Measurements from ENCODE around the gene PDE7B.

The PDE7B gene

DNA sequence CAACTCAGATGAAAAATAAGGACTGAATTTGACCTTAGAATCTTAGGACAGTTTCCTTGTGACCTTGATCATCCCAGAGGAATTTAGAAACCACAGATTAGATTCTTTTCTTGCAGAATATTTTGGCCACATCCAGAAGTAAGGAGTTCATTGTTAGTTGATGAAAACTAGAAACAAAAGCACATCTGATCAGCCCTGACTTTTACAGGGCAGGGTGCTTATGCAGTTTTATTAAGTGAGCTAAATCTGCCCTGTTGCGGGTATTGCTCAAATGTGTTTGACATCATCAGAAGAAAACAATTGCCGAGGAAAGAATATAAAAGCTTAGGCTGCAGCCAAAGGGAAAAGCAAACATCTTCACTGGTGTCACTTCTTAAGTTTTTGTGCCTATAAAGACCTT is 297.8 kb downstream of the PDE7B start:
- no peak for DNase-seq (ENCODE audit: low spot score)

DNA sequence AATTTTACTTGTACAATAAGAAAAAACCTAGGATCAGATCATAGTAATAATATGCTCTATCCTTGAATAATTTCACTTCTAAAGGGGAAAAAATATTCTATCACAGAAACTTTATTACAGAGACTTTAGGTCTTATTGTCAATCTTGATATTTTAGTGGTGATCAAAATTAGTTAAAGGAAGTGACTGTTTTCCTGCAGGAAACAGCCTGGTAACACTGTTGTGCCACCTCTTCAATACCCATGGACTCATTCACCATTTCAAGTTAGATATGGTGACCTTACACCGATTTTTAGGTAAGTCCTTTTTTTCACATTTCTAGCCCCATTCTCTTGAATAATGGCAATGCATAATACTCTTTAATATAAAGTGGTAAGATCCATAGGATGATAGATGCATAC is 299.5 kb downstream of the PDE7B start:
- DNase-seq (ENCODE audit: low spot score), result no peak

DNA sequence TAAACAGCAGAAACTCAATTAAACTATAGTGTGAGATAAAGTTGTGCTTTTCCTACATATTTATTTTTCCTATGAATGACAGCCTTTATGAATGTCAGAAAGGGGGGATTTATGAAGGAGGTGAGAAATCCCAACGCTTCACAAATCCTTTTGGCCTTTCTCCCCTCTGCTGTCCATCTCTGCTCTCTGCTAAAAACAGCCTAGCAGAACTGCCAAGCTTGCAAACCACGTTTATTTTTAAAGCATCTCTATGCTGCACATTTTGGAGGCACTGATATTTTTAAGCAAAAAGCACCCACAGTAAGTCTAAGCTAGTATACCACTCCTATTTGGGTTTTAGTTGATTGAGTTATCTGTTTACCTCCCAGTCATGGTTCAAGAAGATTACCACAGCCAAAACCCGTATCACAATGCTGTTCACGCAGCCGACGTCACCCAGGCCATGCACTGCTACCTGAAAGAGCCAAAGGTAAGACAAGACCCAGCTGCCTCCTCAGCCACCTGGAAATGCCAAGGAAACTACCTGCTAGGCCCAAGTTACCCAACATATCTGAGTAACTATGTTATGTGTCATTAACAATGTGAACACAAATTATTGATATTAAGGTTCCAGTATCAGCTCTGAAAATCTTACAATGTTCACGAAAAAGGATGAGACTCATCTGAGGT is 302.3 kb downstream of the PDE7B start:
- no peak for DNase-seq (ENCODE audit: low spot score)

DNA sequence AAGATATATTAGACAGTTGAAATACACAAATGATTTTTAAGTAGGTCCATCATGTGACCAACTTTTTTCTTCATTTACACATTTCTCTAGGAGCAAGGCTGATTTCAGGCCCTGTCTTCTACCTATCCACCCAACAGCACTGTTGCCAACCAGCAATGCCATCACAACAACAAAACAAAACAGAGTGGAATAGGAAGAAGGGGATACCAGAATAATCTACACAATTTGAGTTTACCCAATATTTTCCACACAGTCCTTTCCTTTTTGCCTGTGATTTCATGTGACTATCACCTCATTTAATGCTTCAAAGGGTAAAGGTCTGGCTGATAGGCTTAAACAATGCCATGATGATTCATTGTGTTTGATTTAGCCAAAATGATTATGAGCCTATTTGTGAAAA is 303.7 kb downstream of the PDE7B start:
- no peak for DNase-seq (ENCODE audit: low spot score)

DNA sequence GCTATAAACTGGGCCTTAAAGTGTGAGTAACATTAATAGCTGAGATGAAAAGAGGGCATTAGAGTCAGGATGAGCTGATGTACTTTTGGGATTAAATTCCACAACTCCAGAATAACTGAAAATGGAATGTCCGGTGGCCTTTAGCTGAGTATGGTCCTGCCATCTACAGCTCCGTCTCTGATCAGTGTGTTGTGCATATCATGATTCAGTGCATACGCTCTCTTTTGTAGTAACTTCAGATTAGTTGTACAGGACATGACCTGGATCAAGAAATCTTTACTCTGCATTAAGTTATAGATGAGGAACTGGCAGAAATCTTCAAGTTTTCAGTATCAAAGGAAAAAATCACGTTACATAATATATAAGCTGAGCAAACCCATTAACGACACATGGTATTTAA is 306.2 kb downstream of the PDE7B start:
- no peak for DNase-seq (ENCODE audit: low spot score)

DNA sequence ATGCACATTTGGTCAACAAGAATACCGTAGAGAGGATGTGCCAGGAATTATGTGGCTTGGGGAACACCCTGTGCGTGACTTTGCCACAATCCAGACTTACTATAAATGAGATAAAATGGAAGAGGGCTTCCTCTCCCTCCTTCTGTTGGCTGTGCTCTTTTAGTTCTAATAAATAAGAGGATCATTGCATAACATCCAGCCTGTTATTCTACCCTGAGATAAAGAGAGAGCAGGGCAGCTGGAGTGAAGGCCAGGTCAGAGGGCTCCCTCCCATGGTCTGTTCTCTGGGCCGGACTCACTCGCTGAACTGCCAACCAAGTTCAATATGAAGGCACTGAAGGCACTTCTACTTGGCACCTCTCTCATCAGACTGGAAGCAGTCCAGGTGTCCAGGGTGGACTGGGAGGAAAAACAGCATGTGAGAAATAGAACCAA is 306.9 kb downstream of the PDE7B start:
- DNase-seq (ENCODE audit: low spot score), result no peak

DNA sequence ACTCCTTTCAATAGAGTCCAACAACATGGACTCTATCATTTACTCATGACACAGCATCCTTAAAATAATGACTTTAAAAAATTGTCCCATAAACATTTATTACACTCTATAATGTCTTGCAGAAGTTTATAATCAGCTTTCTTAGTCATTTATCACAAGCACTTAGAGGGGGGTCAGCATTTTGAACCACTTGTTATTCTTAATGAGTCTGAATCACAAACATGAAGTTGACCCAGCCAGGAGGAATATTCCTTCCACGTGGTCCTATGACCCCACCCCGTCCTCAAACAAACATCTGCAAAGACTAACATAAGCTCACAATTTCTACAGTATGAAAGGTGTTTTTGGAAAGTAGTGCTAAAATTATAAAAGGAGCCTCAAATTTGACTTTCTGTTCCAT is 307.5 kb downstream of the PDE7B start:
- DNase-seq (ENCODE audit: low spot score), result no peak

DNA sequence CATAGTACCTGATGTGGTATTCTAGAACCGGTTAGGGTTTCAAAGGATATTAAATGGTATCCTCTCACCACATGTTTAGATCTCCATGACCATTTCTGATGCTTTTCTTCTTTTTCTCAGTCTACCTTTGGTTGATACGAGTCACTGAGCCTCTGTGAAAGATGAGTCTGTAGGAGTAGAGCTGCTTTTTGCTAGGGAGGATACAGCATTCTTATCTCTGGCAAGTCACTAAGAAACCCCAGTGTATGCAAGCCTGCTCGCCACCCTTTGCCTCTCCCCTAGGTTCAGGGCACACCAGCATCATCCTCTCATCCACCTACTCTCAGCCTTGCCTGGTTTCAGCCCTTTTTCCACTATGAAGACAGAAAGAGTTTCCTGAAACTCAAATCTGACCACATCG is 308.7 kb downstream of the PDE7B start:
- no peak for DNase-seq (ENCODE audit: low spot score)

DNA sequence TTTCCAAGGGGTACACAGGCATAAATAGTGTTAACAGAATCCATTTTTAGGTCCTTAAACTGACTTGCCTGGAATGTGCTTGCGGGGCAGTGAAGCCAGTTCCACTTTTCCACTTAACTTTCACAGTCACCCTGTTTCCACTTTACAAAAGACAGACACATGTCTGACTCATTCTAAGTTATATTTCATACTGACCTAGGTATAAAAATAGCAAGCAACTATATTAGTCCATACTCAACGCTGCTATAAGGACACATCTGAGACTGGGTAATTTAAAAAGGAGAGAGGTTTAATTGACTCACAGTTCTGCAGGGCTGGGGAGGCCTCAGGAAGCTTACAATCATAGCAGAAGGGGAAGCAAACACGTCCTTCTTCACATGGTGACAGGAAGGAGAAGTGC is 310.4 kb downstream of the PDE7B start:
- DNase-seq (ENCODE audit: low spot score), result no peak

DNA sequence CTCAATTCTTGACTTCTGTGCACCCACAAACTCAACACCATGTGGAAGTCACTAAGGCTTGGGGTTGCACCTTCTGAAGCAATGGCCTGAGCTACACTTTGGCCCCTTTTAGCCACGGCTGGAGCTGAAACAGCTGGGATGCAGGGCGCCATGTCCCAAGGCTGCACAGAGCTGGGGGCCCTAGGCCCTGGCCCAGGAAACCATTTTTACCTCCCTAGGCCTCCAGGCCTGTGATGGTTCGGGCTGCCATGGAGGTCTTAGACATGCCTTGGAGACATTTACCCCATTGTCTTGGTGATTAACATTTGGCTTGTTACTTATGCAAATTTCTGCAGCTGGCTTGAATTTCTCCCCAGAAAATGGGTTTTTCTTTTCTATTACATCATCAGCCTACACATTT is 311.8 kb downstream of the PDE7B start:
- no peak for DNase-seq (ENCODE audit: low spot score)

DNA sequence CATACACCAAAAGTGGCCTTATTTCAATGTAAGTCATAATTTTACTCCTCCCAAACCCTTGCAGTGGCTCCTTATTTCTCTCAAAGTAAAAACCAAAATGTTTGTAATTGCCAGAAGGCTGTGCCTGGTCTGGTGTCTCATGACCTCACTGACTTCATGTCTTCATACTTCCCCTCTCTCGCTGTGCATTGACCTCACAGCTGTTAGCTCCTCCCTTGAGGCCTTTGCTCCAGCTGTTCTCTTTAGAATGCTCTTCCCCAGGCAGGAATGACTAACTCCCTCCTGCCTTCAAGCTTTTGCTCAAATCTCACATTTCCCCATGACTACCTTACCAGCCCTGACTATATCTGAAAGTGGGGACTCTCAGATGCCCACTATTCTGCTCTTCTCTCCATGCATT is 315.3 kb downstream of the PDE7B start:
- no peak for DNase-seq (ENCODE audit: low spot score)

DNA sequence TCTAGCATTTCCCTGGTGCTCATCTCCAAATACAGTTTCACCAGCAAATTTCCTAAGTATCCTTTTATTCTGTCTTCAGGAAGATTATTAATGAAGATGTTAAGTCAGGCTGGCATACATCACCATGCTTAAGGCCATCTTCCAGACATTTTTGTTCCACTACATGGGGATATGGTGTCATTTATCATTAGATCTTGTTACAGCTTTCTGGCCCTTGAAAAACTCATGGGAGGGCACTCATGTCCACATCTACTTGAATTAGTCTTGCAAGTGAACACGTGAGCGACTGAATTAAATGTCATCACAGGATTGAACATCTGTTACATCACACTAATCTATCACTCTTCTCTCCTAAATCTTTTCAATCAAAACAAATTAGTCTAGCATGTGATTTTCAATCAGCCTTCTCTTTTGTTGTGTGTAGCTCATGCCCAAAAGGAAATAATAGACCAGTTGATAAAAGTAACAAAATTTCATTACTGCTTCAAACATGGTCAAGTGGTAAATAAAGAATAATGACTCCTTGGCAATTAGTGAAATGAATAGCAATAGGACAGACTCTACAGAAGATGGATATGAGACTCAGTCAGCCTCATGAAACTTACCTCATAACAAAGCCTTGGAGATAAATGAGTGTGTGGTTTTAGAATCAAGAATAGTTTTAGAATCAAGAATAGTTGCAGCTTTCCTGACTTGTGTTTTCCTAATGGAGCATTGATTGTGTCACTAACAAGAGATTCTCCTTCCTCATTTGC is 318.1 kb downstream of the PDE7B start:
- no peak for DNase-seq (ENCODE audit: low spot score)

DNA sequence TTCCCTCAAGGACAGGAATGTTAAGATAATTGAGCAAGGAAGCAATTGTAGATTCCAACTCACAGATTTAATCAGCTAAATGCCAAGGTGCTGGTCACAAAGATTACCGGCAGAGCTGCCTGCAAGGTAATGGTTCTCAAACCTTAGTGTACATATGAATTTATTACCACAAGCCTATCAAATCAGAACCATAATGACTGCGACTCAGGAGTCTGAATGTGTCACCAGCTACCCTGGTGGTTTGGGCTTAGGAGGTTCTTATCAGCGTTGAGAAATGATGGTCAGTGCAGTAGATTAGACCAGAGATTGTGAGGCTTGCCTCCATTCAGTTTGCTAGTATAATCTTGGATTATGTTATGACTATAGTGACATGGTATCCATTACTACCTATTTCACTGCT is 319.7 kb downstream of the PDE7B start:
- no peak for DNase-seq (ENCODE audit: low spot score)

DNA sequence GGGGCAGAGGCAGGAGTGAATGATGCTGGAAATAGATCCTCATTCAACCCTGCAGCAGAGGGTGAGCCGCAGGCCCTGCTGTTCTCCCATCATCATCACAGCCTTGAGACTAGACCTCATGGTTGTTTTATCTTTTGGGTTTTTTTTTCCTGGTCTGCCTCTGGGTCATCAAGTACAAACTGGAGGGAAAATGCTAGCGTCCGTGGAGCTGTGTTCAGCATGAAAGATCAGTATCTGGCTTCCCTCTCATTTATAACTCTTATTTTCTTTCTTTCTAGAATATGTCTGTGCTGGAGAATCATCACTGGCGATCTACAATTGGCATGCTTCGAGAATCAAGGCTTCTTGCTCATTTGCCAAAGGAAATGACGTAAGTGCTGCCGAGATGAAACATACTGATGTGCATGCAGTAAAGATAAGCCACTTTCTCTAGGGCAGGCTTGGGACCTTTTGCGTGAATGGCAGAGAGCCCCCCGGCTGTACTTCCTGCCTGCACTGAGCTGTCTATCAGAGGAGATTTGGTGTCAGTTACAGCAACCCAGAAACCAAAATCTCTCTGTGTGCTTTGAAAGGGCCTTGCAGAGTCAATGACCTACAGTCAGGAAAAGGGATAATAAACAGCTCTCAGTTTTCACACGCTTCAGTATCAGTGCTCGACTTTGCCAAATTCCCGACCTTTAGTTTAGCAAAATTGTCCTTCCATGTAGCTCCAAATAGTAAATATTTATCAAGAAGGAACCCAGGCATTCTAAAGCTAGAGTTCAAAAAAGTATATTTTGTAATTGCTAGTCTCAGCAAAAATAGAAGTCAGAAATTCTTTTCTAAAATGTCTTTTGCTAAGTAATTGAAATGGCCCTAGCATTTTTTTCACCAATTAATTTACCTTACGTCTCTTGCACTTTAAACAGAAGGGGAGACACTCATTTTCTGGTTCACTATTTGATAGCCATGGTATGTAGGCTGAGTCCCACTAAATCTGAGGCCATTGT is 322.3 kb downstream of the PDE7B start:
- no peak for DNase-seq (ENCODE audit: low spot score)

DNA sequence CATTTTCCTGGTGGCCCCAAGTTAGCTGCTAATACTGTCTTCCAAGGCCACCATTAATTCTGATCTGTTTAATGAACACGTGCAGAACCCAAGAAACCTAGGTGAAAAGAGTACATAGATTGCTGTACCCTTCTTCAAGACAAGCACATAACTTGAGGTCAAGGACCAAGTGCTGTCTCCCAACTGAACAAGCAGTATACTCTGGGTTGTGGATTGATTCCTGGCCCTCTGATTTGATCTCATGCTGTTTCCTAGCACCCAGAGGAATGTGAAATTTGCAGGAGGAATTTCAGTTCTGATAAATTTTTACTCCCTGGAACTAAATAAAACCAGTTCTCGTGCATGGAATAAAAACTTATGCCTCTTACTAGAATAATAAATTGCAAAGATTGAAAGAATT is 323.0 kb downstream of the PDE7B start:
- no peak for DNase-seq (ENCODE audit: low spot score)

DNA sequence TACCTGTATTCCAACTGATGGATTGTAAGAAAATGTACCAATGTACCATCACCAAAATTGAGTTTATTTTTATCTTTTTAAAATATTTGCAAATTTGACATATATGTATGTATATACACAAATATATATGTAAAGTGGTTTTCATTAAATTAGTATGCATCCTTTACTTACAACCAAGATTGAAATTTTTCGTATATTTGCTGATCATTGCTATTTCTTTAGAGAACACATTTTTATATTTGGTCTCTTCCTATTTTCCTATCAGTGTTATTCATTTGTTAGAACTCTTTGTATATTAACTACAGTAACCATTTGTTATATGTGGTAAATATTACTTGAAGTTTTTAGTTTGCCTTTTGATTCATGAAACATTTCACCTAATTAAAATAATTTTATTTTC is 324.4 kb downstream of the PDE7B start:
- DNase-seq (ENCODE audit: low spot score), result no peak

DNA sequence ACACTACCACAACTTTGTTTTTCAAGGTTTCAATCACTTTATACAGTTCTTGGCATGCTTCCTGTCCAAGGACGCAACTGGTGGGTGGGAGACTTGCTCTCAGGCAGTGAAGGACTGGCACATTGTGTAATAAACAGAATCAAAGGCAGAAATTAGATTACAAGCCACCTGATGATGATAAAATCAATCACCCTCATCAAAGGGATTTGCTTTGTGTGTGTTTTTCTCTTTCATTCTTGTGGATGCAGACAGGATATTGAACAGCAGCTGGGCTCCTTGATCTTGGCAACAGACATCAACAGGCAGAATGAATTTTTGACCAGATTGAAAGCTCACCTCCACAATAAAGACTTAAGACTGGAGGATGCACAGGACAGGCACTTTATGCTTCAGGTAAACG is 327.2 kb downstream of the PDE7B start:
- DNase-seq (ENCODE audit: low spot score), result no peak

DNA sequence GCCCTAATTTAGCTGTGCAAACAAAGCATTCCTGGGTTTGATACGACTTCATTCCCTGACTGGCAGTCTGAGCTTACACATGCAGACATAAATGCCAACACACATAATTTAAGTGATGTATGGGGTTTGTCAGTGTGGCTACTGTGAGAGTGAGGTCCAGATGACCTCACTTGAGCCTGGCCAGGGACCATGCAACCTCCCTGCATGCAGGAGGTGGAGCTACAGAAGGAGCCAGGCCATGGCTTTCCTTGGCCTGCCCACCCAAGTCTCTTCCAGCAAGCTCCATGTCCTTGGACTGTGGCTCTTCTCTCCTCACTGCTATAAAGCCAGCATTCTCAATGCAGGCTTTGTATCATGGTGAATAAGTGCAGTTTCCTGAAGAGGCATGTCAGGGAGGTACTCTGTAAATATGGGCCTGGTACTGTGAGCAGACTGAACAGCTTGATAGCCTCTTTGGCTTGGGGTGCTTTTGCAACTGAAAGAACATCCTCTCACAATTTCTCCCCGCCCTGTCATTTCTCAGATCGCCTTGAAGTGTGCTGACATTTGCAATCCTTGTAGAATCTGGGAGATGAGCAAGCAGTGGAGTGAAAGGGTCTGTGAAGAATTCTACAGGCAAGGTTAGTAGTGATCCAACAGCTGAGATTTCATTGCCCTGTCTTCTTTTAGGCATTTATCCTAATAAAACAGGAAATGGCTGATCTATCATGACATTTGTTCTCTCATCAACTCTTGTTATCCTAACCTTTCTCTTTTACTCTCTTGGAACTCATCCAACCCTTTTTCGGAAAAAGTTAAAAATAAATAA is 329.4 kb downstream of the PDE7B start:
- DNase-seq (ENCODE audit: low spot score), result no peak

DNA sequence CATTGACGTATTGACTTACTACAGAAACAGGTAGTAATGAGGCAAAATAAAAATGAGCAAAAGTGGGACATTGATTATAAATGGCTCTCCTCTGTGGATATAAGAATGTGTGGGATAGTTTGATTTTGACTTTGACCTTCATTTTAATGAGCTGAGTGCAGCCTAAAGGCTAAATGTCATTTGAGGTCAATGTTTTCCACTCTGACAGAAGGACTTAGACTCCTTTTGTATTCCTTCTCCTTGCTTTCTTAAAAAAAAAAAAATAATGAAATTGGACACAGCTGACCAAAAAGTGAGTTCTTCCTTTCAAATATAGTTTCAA is 330.0 kb downstream of the PDE7B start:
- no peak for DNase-seq (ENCODE audit: low spot score)

DNA sequence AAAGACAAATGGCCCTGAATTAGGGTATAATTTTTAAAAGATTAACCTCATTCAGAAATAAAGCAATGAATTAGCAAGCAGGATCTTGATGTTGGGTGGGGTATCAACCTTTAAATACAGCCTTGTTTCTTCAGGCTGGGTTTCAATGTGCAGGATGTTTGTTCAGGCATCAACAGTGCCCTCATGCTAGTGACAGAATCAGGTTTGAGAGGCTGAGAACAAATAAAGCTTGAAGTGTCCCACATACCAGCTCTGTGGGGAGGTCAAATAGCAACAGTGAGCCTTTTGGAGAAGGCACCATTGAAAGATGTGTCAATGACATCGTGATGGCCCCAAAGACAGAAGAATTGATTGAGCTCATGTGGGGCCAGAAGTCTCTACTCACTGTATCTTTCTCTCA is 330.4 kb downstream of the PDE7B start:
- DNase-seq (ENCODE audit: low spot score), result no peak

DNA sequence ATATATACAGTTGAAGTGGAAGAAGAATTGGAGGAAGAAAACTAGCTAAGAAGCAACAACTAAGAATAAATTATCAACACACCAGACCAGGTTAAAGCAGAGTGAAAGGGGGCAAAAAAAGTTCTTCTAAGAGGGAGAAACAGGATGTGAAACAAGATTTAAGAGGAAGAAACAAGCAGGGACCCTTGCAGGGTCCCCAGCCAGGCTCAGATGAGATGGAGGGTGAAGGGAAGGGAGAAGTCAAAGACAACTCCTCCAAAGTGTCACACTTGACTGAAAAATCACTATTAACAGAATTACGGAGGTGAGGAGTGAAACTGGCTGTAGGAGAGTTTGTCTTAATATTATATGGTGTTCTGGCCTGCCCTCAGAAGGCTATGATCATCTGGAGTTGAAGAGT is 333.2 kb downstream of the PDE7B start:
- no peak for DNase-seq (ENCODE audit: low spot score)

DNA sequence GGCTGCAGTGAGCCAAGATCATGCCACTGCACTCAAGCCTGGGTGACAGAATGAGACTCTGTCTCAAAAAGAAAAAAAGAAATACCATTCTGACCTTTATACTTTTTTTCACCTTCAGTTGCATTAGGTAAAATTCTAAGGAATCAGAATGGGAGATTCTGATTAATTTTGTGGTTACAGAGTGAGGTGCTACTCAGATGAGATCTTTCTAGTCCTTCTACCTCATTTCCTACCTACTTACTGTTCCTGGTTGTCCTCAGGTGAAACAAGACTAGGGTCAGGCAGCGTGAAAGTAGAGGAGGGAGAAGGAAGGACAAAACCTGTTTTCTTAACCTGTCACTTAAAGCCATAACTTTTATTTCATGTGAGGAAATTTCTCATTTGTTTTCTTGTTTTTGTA is 334.9 kb downstream of the PDE7B start:
- DNase-seq (ENCODE audit: low spot score), result no peak
